Mesendoderm (in vitro differentiated cells): ENCODE measurements around the gene RBM38.

Source experiments
- DNase-seq: peaks from one replicate; pipeline ENCODE4 v3.0.0; 2013
- H2AK5ac ChIP-seq: 2 replicates; pipeline ENCODE4 v1.6.1; 2013; ENCODE audit warnings: low read length, inconsistent platforms
- H2BK120ac ChIP-seq: 2 replicates; pipeline ENCODE4 v1.6.1; 2013; ENCODE audit warnings: low read depth, mild to moderate bottlenecking, low read length, moderate library complexity, mixed read lengths
- H2BK15ac ChIP-seq: replicated peaks from 2 replicates; pipeline ENCODE4 v1.6.1; 2013; ENCODE audit warnings: low read depth, mild to moderate bottlenecking, moderate library complexity
- H2BK5ac ChIP-seq: 2 replicates; pipeline ENCODE4 v1.6.1; 2013; ENCODE audit warnings: low read length, inconsistent platforms
- H3K18ac ChIP-seq: 2 replicates; pipeline ENCODE4 v1.6.1; 2013; ENCODE audit warnings: mild to moderate bottlenecking, low read length, mixed read lengths
- H3K23ac ChIP-seq: one replicate; pipeline ENCODE4 v1.6.1; 2013; ENCODE audit warnings: low read length
- H3K27ac ChIP-seq: 2 replicates; pipeline ENCODE4 v1.5.1; 2013; ENCODE audit warnings: low read depth, mild to moderate bottlenecking, inconsistent platforms, low read length, moderate library complexity
- H3K27me3 ChIP-seq: 2 replicates; pipeline ENCODE4 v1.6.1; 2013; ENCODE audit warnings: low read length, control low read depth, mild to moderate bottlenecking, inconsistent platforms; ENCODE audit not compliant: insufficient read depth, poor library complexity
- H3K36me3 ChIP-seq: 2 replicates; pipeline ENCODE4 v1.6.1; 2013; ENCODE audit warnings: low read length, inconsistent platforms; ENCODE audit not compliant: control insufficient read depth, insufficient read depth
- H3K4ac ChIP-seq: one replicate; pipeline ENCODE4 v1.6.1; 2013; ENCODE audit warnings: low read depth, mild to moderate bottlenecking, low read length, moderate library complexity
- H3K4me1 ChIP-seq: 2 replicates; pipeline ENCODE4 v1.6.1; 2013; ENCODE audit warnings: low read depth, low read length, inconsistent platforms; ENCODE audit not compliant: control insufficient read depth
- H3K4me2 ChIP-seq: 2 replicates; pipeline ENCODE4 v1.6.1; 2013; ENCODE audit warnings: low read length
- H3K4me3 ChIP-seq: 2 replicates; pipeline ENCODE4 v1.5.1; 2013; ENCODE audit warnings: mild to moderate bottlenecking, low read length
- H3K56ac ChIP-seq: one replicate; pipeline ENCODE4 v1.6.1; 2013; ENCODE audit warnings: low read length
- H3K79me1 ChIP-seq: 2 replicates; pipeline ENCODE4 v1.6.1; 2013; ENCODE audit warnings: low read length, inconsistent platforms
- H3K79me2 ChIP-seq: 2 replicates; pipeline ENCODE4 v1.6.1; 2013; ENCODE audit warnings: mild to moderate bottlenecking, low read length; ENCODE audit not compliant: control insufficient read depth, insufficient read depth
- H3K9ac ChIP-seq: 2 replicates; pipeline ENCODE4 v1.6.1; 2013; ENCODE audit warnings: low read length, inconsistent platforms
- H4K5ac ChIP-seq: one replicate; pipeline ENCODE4 v1.6.1; 2013; ENCODE audit warnings: low read length
- H4K8ac ChIP-seq: one replicate; pipeline ENCODE4 v1.6.1; 2013; ENCODE audit warnings: low read depth, mild to moderate bottlenecking, control low read depth, low read length, moderate library complexity
- WGBS: extraction: QIAGEN DNeasy Blood & Tissue Kit; methylation state at CpG from one replicate; pipeline ENCODE4 v1.1.7; 2013; ENCODE audit warnings: low lambda C conversion rate, missing lambda C conversion rate; ENCODE audit not compliant: insufficient coverage; ENCODE audit errors: extremely low coverage; 5-methylcytosine and 5-hydroxymethylcytosine counted together

The RBM38 gene

GRCh38 chr20:57444394-57445048 lies 53.3 kb downstream of the RBM38 start:
- DNase-seq, result no peak

GRCh38 chr20:57445298-57445697 lies 54.1 kb downstream of the RBM38 start:
- Histone ChIP-seq H4K5ac (no peak overlapping the region), H4K8ac (no peak overlapping the region), H3K4me2 (no peak overlapping the region), H3K9ac (no peak overlapping the region), H3K4ac (no peak overlapping the region), H3K27ac (no peak overlapping the region), H2AK5ac (no peak overlapping the region), H3K23ac (no peak overlapping the region), H3K79me1 (no peaks in the 10 kb centered on the region), H3K27me3 (no peaks in the 10 kb centered on the region), H2BK15ac (no peak overlapping the region), H3K4me1 (no peaks in the 10 kb centered on the region), H3K4me3 (no peak overlapping the region), H3K79me2 (no peaks in the 10 kb centered on the region), H2BK120ac (no peak overlapping the region), H3K36me3 (no peaks in the 10 kb centered on the region), H2BK5ac (no peak overlapping the region), H3K56ac (no peak overlapping the region), H3K18ac (no peak overlapping the region)
- no peak for DNase-seq
- no CpG with 5 or more reads among the region's 10 CpGs for WGBS

More at GRCh38 chr20:57444394-57445048, 53.3 kb downstream of the RBM38 start:
- Histone ChIP-seq H3K9ac (no peak overlapping the region), H3K36me3 (no peaks in the 10 kb centered on the region), H3K79me1 (no peaks in the 10 kb centered on the region), H3K4me2 (no peak overlapping the region), H3K18ac (no peak overlapping the region), H2BK15ac (no peak overlapping the region), H4K8ac (no peak overlapping the region), H3K4me1 (no peaks in the 10 kb centered on the region), H3K4ac (no peak overlapping the region), H3K27ac (no peak overlapping the region), H2AK5ac (no peak overlapping the region), H3K27me3 (no peaks in the 10 kb centered on the region), H2BK120ac (no peak overlapping the region), H3K79me2 (no peaks in the 10 kb centered on the region), H3K4me3 (no peak overlapping the region), H3K23ac (no peak overlapping the region), H3K56ac (no peak overlapping the region), H2BK5ac (no peak overlapping the region), H4K5ac (no peak overlapping the region)
- WGBS, result no CpG with 5 or more reads among the region's 16 CpGs

- H3K4me1 ChIP-seq, result no peaks in the 10 kb centered on the region
- no peak overlapping the region for H3K23ac ChIP-seq
- H4K5ac ChIP-seq, result no peak overlapping the region
- H3K27me3 ChIP-seq, result no peaks in the 10 kb centered on the region
- H3K27ac ChIP-seq, result no peak overlapping the region
- no peak overlapping the region for H2BK120ac ChIP-seq
- H2AK5ac ChIP-seq, result no peak overlapping the region
- no peaks in the 10 kb centered on the region for H3K79me2 ChIP-seq
- no peak overlapping the region for H2BK5ac ChIP-seq
- no peak overlapping the region for H3K4me3 ChIP-seq
- H3K18ac ChIP-seq, result no peak overlapping the region
- no peak for DNase-seq
- H3K4me2 ChIP-seq, result no peak overlapping the region
- H4K8ac ChIP-seq, result no peak overlapping the region
- H3K56ac ChIP-seq, result no peak overlapping the region
- H3K4ac ChIP-seq, result no peak overlapping the region
- WGBS, result no CpG with 5 or more reads among the region's 3 CpGs
- no peak overlapping the region for H2BK15ac ChIP-seq
- no peaks in the 10 kb centered on the region for H3K79me1 ChIP-seq
- H3K36me3 ChIP-seq, result no peaks in the 10 kb centered on the region
- H3K9ac ChIP-seq, result no peak overlapping the region
Observed at GRCh38 chr20:57445774-57446173, 54.6 kb downstream of the RBM38 start.

GRCh38 chr20:57448764-57449354 lies 57.7 kb downstream of the RBM38 start:
- Histone ChIP-seq H3K4me3 (no peak overlapping the region), H3K27me3 (no peaks in the 10 kb centered on the region), H3K36me3 (no peaks in the 10 kb centered on the region), H3K4ac (no peak overlapping the region), H3K27ac (no peak overlapping the region), H3K18ac (no peak overlapping the region), H4K8ac (no peak overlapping the region), H2BK120ac (no peak overlapping the region), H3K9ac (no peak overlapping the region), H4K5ac (no peak overlapping the region), H2BK5ac (no peak overlapping the region), H3K79me1 (no peaks in the 10 kb centered on the region), H3K79me2 (no peaks in the 10 kb centered on the region), H2AK5ac (no peak overlapping the region), H3K56ac (no peak overlapping the region), H2BK15ac (no peak overlapping the region), H3K4me1 (no peaks in the 10 kb centered on the region), H3K4me2 (no peak overlapping the region), H3K23ac (no peak overlapping the region)
- no CpG with 5 or more reads among the region's 9 CpGs for WGBS
- DNase-seq, result no peak

GRCh38 chr20:57449398-57450354 lies 58.5 kb downstream of the RBM38 start:
- no CpG with 5 or more reads among the region's 14 CpGs for WGBS
- Histone ChIP-seq H3K27ac (no peak overlapping the region), H3K18ac (no peak overlapping the region), H3K4me1 (no peaks in the 10 kb centered on the region), H4K5ac (no peak overlapping the region), H3K36me3 (no peaks in the 10 kb centered on the region), H2BK5ac (no peak overlapping the region), H2AK5ac (no peak overlapping the region), H3K79me2 (no peaks in the 10 kb centered on the region), H3K4me2 (no peak overlapping the region), H3K56ac (no peak overlapping the region), H3K79me1 (no peaks in the 10 kb centered on the region), H3K9ac (no peak overlapping the region), H4K8ac (no peak overlapping the region), H3K27me3 (no peaks in the 10 kb centered on the region), H3K23ac (no peak overlapping the region), H3K4me3 (no peak overlapping the region), H2BK120ac (no peak overlapping the region), H3K4ac (no peak overlapping the region), H2BK15ac (no peak overlapping the region)
- no peak for DNase-seq
